Hair follicle dermal papilla cell (primary cell): ENCODE results near the gene KIF20B. TPM values are rescaled to one million over a fixed set of nuclear protein-coding genes. Genes with fewer than 3 reads are reported as not detected.

Experiments used
- total RNA-seq: library from RNA; depleted of rRNA; stranded (reverse); fragments of >200 nt; gene quantifications from 2 replicates; pipeline ENCODE4 v1.2.3, GENCODE V29; 2012

Gene KIF20B
- 2.8 and 4.4 TPM in 2 replicates for total RNA-seq

GRCh38 chr10:89701242-89702120 is at the start of gene KIF20B:
Gene KIF20B, plus strand, starts transcription at chr10:89701590. Its CDS starts 3,705 bp downstream, at chr10:89705295.

Other genes starting within 250 kb of the KIF20B start
- not detected in 2 replicates for gene SLC16A12, start 166.0 kb upstream of the KIF20B start, total RNA-seq
- gene PANK1, start 56.3 kb upstream of the KIF20B start, total RNA-seq, result 4.0 and 5.7 TPM in 2 replicates